HCT116 (cell line): ENCODE measurements around the gene VDAC2. TPM values are rescaled to one million over a fixed set of nuclear protein-coding genes. Genes with fewer than 3 reads are reported as not detected.

ENCODE experiments used
- ATAC-seq: fragments of 200-7000 bp; cut with Tn5 transposase; 2 replicates; pipeline ENCODE4 v1.9.1; 2020; ENCODE audit warnings: mild to moderate bottlenecking, moderate library complexity
- BruUV-seq: library from RNA; stranded (reverse); fragments of 400-500 nt; replicated peaks from 2 replicates; lab custom pipeline; 2021; lab: Mats Ljungman, UMichigan
- CTCF ChIA-PET: fragments of 300-600 bp; sonication (Branson Sonifier 250); formaldehyde crosslinking; loops from one replicate; lab custom pipeline; 2021; ENCODE audit warnings: antibody characterized with exemption; lab: Charles Lee
- POLR2A ChIA-PET: fragments of 300-600, 350-600 bp; sonication (Branson Sonifier 250); formaldehyde crosslinking; loops from one replicate; lab custom pipeline; 2021; ENCODE audit warnings: antibody characterized with exemption; lab: Charles Lee
- RAD21 ChIA-PET, 2 experiments: fragments of 300-600 bp; sonication (Branson Sonifier 250); formaldehyde crosslinking; loops; one replicate each; lab custom pipeline; 2023; ENCODE audit warnings: low total read pairs in 2 of 2; ENCODE audit not compliant: uncharacterized antibody in 2 of 2, unreplicated experiment in 2 of 2, low non-redundant PET in 1 of 2; lab: Charles Lee
- DNase-seq: peaks from one replicate; pipeline ENCODE4 v3.0.0-alpha.2; 2010; ENCODE audit warnings: low read depth, low spot score
- H2AFZ ChIP-seq: fragments of 200-600 bp; shearing (Covaris generic), sonication (generic); 2 replicates; pipeline ENCODE4 v1.6.1; 2017; ENCODE audit warnings: low read depth, mixed run types, mixed read lengths, antibody characterized with exemption, low read length; ENCODE audit not compliant: poor library complexity, severe bottlenecking
- H3K27ac ChIP-seq: 2 replicates; pipeline ENCODE4 v1.5.1; 2012; ENCODE audit warnings: low read depth, low read length
- H3K27me3 ChIP-seq: fragments of 200-600 bp; sonication (generic); 2 replicates; pipeline ENCODE4 v1.6.1; 2016; ENCODE audit warnings: mixed run types, low read length, mixed read lengths; ENCODE audit not compliant: insufficient read depth
- H3K36me3 ChIP-seq, 2 experiments: fragments of 200-500 bp in 1 of 2; fragments of 200-600 bp in 1 of 2; sonication (Bioruptor generic) in 1 of 2; sonication (generic) in 1 of 2; 2 replicates each; pipeline versions ENCODE4 v1.5.1 to v1.6.1; 2014 to 2016; ENCODE audit warnings: low read length in 2 of 2, inconsistent platforms in 1 of 2, mixed read lengths in 1 of 2, mixed run types in 1 of 2; ENCODE audit not compliant: insufficient read depth in 2 of 2, control insufficient read depth in 1 of 2
- H3K4me1 ChIP-seq, 2 experiments: fragments of 200-600 bp in 1 of 2; sonication (generic) in 1 of 2; 2 replicates each; pipeline versions ENCODE4 v1.5.1 to v1.6.1; 2012 to 2017; ENCODE audit warnings: low read length in 2 of 2, inconsistent platforms in 1 of 2, mild to moderate bottlenecking in 1 of 2, mixed read lengths in 1 of 2, mixed run types in 1 of 2, moderate library complexity in 1 of 2; ENCODE audit not compliant: insufficient read depth in 2 of 2, control insufficient read depth in 1 of 2
- H3K4me2 ChIP-seq: fragments of 200-600 bp; sonication (generic); 2 replicates; pipeline ENCODE4 v1.6.1; 2017; ENCODE audit warnings: mixed run types, low read length, mixed read lengths
- H3K4me3 ChIP-seq, 2 experiments: fragments of 200-600 bp in 1 of 2; sonication (generic) in 1 of 2; replicated peaks in 1 of 2; 2 replicates each; pipeline ENCODE4 v1.5.1; 2011 to 2016; ENCODE audit warnings: low read length in 2 of 2, control low read depth in 1 of 2, low read depth in 1 of 2, mild to moderate bottlenecking in 1 of 2, mixed read lengths in 1 of 2, mixed run types in 1 of 2
- H3K79me2 ChIP-seq: fragments of 200-600 bp; sonication (generic); 2 replicates; pipeline ENCODE4 v1.6.1; 2017; ENCODE audit warnings: mild to moderate bottlenecking, mixed run types, low read length, moderate library complexity, mixed read lengths; ENCODE audit not compliant: insufficient read depth
- H3K9ac ChIP-seq: fragments of 200-600 bp; sonication (generic); 2 replicates; pipeline ENCODE4 v1.6.1; 2016; ENCODE audit warnings: low read length, mixed read lengths
- H3K9me2 ChIP-seq: fragments of 200-600 bp; sonication (generic), shearing (Covaris generic); 2 replicates; pipeline ENCODE4 v1.6.1; 2017; ENCODE audit warnings: mixed run types, mild to moderate bottlenecking, moderate library complexity; ENCODE audit not compliant: insufficient read depth
- H3K9me3 ChIP-seq, 2 experiments: fragments of 200-500 bp in 1 of 2; fragments of 200-600 bp in 1 of 2; sonication (Bioruptor generic) in 1 of 2; sonication (generic) in 1 of 2; 2 replicates each; pipeline ENCODE4 v1.6.1; 2014 to 2017; ENCODE audit warnings: low read length in 2 of 2, mixed read lengths in 2 of 2, inconsistent platforms in 1 of 2, low read depth in 1 of 2, mild to moderate bottlenecking in 1 of 2, mixed run types in 1 of 2, moderate library complexity in 1 of 2; ENCODE audit not compliant: control insufficient read depth in 1 of 2, insufficient read depth in 1 of 2
- H4K20me1 ChIP-seq: fragments of 200-600 bp; sonication (generic), shearing (Covaris generic); 2 replicates; pipeline ENCODE4 v1.6.1; 2017; ENCODE audit warnings: mixed run types, mild to moderate bottlenecking, moderate library complexity; ENCODE audit not compliant: insufficient read depth
- ATF3 ChIP-seq: IDR thresholded peaks from 2 replicates; pipeline ENCODE4 v1.6.1; 2012
- CBX3 ChIP-seq: IDR thresholded peaks from 2 replicates; pipeline ENCODE4 v1.6.1; 2012; ENCODE audit warnings: low read depth
- CEBPB ChIP-seq: IDR thresholded peaks from 2 replicates; pipeline ENCODE4 v1.6.1; 2012; ENCODE audit warnings: low read depth
- EGR1 ChIP-seq: IDR thresholded peaks from 2 replicates; pipeline ENCODE4 v1.6.1; 2012; ENCODE audit warnings: low read depth
- ELF1 ChIP-seq: IDR thresholded peaks from 2 replicates; pipeline ENCODE4 v1.6.1; 2012; ENCODE audit warnings: low read depth, borderline replicate concordance
- EZH2 ChIP-seq: fragments of 200-600 bp; sonication (generic); IDR thresholded peaks from 2 replicates; pipeline ENCODE4 v1.6.1; 2017; ENCODE audit warnings: antibody characterized with exemption, mixed run types
- EZH2phosphoT487 ChIP-seq: fragments of 200-600 bp; IDR thresholded peaks from 2 replicates; pipeline ENCODE4 v1.6.1; 2018; ENCODE audit warnings: antibody characterized with exemption, borderline replicate concordance
- FOSL1 ChIP-seq: IDR thresholded peaks from 2 replicates; pipeline ENCODE4 v1.6.1; 2012; ENCODE audit warnings: low read depth
- JUND ChIP-seq: IDR thresholded peaks from 2 replicates; pipeline ENCODE4 v1.6.1; 2012
- MAX ChIP-seq: IDR thresholded peaks from 2 replicates; pipeline ENCODE4 v1.6.1; 2012
- POLR2A ChIP-seq: IDR thresholded peaks from 2 replicates; pipeline ENCODE4 v1.7.0; 2011; ENCODE audit warnings: borderline replicate concordance; ENCODE audit not compliant: insufficient read depth, insufficient read length; ENCODE audit errors: extremely low read depth
- POLR2AphosphoS5 ChIP-seq: IDR thresholded peaks from 2 replicates; pipeline ENCODE4 v1.6.1; 2011; ENCODE audit warnings: mild to moderate bottlenecking, low read depth, low read length, moderate library complexity
- REST ChIP-seq: IDR thresholded peaks from 2 replicates; pipeline ENCODE4 v1.6.1; 2012; ENCODE audit warnings: low read depth
- SIN3A ChIP-seq: IDR thresholded peaks from 2 replicates; pipeline ENCODE4 v1.6.1; 2012; ENCODE audit warnings: low read depth
- SP1 ChIP-seq: IDR thresholded peaks from 2 replicates; pipeline ENCODE4 v1.6.1; 2012; ENCODE audit warnings: low read depth
- YY1 ChIP-seq: IDR thresholded peaks from 2 replicates; pipeline ENCODE4 v1.6.1; 2011; ENCODE audit warnings: low read length, low read depth, moderate library complexity, mild to moderate bottlenecking; ENCODE audit not compliant: insufficient replicate concordance; ENCODE audit errors: extremely low read depth
- ZBTB33 ChIP-seq: IDR thresholded peaks from 2 replicates; pipeline ENCODE4 v1.6.1; 2011; ENCODE audit warnings: mild to moderate bottlenecking, low read length, moderate library complexity; ENCODE audit not compliant: insufficient replicate concordance; ENCODE audit errors: extremely low read depth
- ZFX ChIP-seq: fragments of 450-650 bp; IDR thresholded peaks from 2 replicates; pipeline ENCODE4 v1.6.1; 2017
- ZNF274 ChIP-seq: fragments of 200-500 bp; sonication (Bioruptor generic); IDR thresholded peaks from 2 replicates; pipeline ENCODE4 v1.6.1; 2014; ENCODE audit warnings: mild to moderate bottlenecking, low read depth, low read length, inconsistent platforms
- intact Hi-C: fragments of 100-400 bp; cut with micrococcal nuclease; formaldehyde crosslinking; loops from 2 replicates; pipeline ENCODE4 v1.10.0; 2022
- total RNA-seq: library from RNA; stranded (reverse); gene quantifications from one replicate; pipeline ENCODE4 v1.2.1, GENCODE V29; 2021; ENCODE audit not compliant: unreplicated experiment

The VDAC2 gene
- total RNA-seq, 1 experiment from 2014 or later: 289 TPM

- TF ChIP-seq ZBTB33 (no peak), EZH2phosphoT487 (no peak), CEBPB (no peak), SP1 (no peak), POLR2A (no peak), SIN3A (no peak), ELF1 (no peak), JUND (no peak), ZFX (no peak), FOSL1 (no peak), ZNF274 (no peak), POLR2AphosphoS5 (no peak), ATF3 (no peak), EGR1 (no peak), CBX3 (no peak), MAX (no peak), EZH2 (no peak), REST (no peak), YY1 (no peak)
- RAD21 ChIA-PET: no interaction called here
- ATAC-seq: no peak
Measured at GRCh38 chr10:75175046-75175445, 35.5 kb upstream of the VDAC2 start.

More at GRCh38 chr10:75175046-75175445, 35.5 kb upstream of the VDAC2 start:
- Histone ChIP-seq H3K4me3 (no peak overlapping the region), H4K20me1 (no peaks in the 10 kb centered on the region), H3K9me2 (no peaks in the 10 kb centered on the region), H3K9me3 (no peaks in the 10 kb centered on the region; a peak in 1 of 4 replicates), H3K4me1 (no peaks in the 10 kb centered on the region), H2AFZ (no peak overlapping the region), H3K27me3 (no peaks in the 10 kb centered on the region), H3K27ac (no peak overlapping the region), H3K36me3 (no peaks in the 10 kb centered on the region; a peak in 2 of 4 replicates), H3K9ac (no peak overlapping the region), H3K4me2 (no peak overlapping the region), H3K79me2 (no peaks in the 10 kb centered on the region)
- intact Hi-C loops: no loop called here
- BruUV-seq: no TSS peak
- ChIA-PET POLR2A (no interaction called here), CTCF (no interaction called here)
- DNase-seq: no peak
